NAMALWA (cell line): ENCODE data around the gene ADGRG6.

ENCODE experiments used
- DNase-seq: peaks from one replicate; pipeline ENCODE4 v3.0.0-alpha.2; 2015; ENCODE audit warnings: low spot score

The ADGRG6 gene

GRCh38 chr6:142291512-142291911 is 10.3 kb upstream of the ADGRG6 start:
- no peak for DNase-seq

- no peak for DNase-seq
Measured at GRCh38 chr6:142292166-142292924, 9.5 kb upstream of the ADGRG6 start.

- no peak for DNase-seq
Measured at GRCh38 chr6:142293121-142293520, 8.7 kb upstream of the ADGRG6 start.

GRCh38 chr6:142294679-142295078 is 7.1 kb upstream of the ADGRG6 start:
- no peak for DNase-seq

- no peak for DNase-seq
Measured at GRCh38 chr6:142296975-142297604, 4.7 kb upstream of the ADGRG6 start.

- no peak for DNase-seq
Measured at GRCh38 chr6:142297605-142297995, 4.2 kb upstream of the ADGRG6 start.

GRCh38 chr6:142297996-142298753 is 3.6 kb upstream of the ADGRG6 start:
- DNase-seq, result peak; percentile 6

- DNase-seq, result no peak
Measured at GRCh38 chr6:142300302-142300701, 1.5 kb upstream of the ADGRG6 start.

GRCh38 chr6:142300758-142301650 is 803 bp upstream of the ADGRG6 start:
- no peak for DNase-seq

GRCh38 chr6:142302421-142303175 is 791 bp downstream of the ADGRG6 start:
- DNase-seq, result no peak

GRCh38 chr6:142303176-142303533 is 1.3 kb downstream of the ADGRG6 start:
- no peak for DNase-seq

GRCh38 chr6:142304241-142304640 is 2.4 kb downstream of the ADGRG6 start:
- no peak for DNase-seq

- DNase-seq, result no peak
Measured at GRCh38 chr6:142306736-142307135, 4.9 kb downstream of the ADGRG6 start.

GRCh38 chr6:142307963-142308748 is 6.3 kb downstream of the ADGRG6 start:
- no peak for DNase-seq

GRCh38 chr6:142309426-142309825 is 7.6 kb downstream of the ADGRG6 start:
- no peak for DNase-seq

- no peak for DNase-seq
Measured at GRCh38 chr6:142313284-142313683, 11.5 kb downstream of the ADGRG6 start.

- no peak for DNase-seq
Measured at GRCh38 chr6:142316791-142317368, 15.1 kb downstream of the ADGRG6 start.

- no peak for DNase-seq
Measured at GRCh38 chr6:142318714-142319113, 16.9 kb downstream of the ADGRG6 start.

GRCh38 chr6:142320366-142320765 is 18.6 kb downstream of the ADGRG6 start:
- no peak for DNase-seq

GRCh38 chr6:142321451-142321850 is 19.6 kb downstream of the ADGRG6 start:
- no peak for DNase-seq
